Tibial artery (tissue), 4 donors: Measurements from ENCODE around the gene ZRANB1.

ENCODE experiments used
- DNase-seq, 2 donors: peaks; one replicate each; pipeline ENCODE4 v3.0.0-alpha.2; 2019
- H3K27ac ChIP-seq, 2 donors: fragments of 200-600 bp; sonication (generic) in 1 of 2; 1 replicate in 1 of 2; 2 replicates in 1 of 2; pipeline ENCODE4 v1.5.1; 2018 to 2019; ENCODE audit warnings: mild to moderate bottlenecking in 1 of 2
- H3K27me3 ChIP-seq, 2 donors: fragments of 200-600 bp; sonication (generic) in 1 of 2; one replicate each; pipeline versions ENCODE4 v1.5.1 to v1.6.0; 2016 to 2019
- H3K36me3 ChIP-seq, 3 donors: fragments of 200-600 bp; sonication (generic) in 2 of 3; one replicate each; pipeline ENCODE4 v1.5.1; 2016 to 2019; ENCODE audit warnings: mild to moderate bottlenecking in 2 of 3
- H3K4me1 ChIP-seq, 4 donors: fragments of 200-600 bp; sonication (generic) in 2 of 4; 1 replicate in 3 of 4; 2 replicates in 1 of 4; pipeline ENCODE4 v1.5.1; 2016 to 2019
- H3K4me3 ChIP-seq, 2 donors: fragments of 200-600 bp; sonication (generic) in 1 of 2; 1 replicate in 1 of 2; 2 replicates in 1 of 2; pipeline ENCODE4 v1.5.1; 2018 to 2019; ENCODE audit warnings: mild to moderate bottlenecking in 2 of 2
- H3K9me3 ChIP-seq, 3 donors: fragments of 200-600 bp; sonication (generic) in 1 of 3; one replicate each; pipeline ENCODE4 v1.5.1; 2016 to 2019
- CTCF ChIP-seq, 2 experiments: fragments of 200-600 bp in 1 of 2; fragments of 450-650 bp in 1 of 2; IDR thresholded peaks; one replicate each; pipeline ENCODE4 v1.5.1; 2017 to 2019; ENCODE audit warnings: antibody characterized with exemption in 2 of 2, mild to moderate bottlenecking in 1 of 2, moderate library complexity in 1 of 2
- intact Hi-C: fragments of 100-400 bp; cut with DNase I; formaldehyde crosslinking; loops from one replicate; pipeline ENCODE4 v1.15.0; 2023; ENCODE audit warnings: low total_unique reads

Gene ZRANB1

GRCh38 chr10:124902462-124902861 lies 39.5 kb upstream of the ZRANB1 start:
- no peak overlapping the region for H3K4me3 ChIP-seq
- no peak for DNase-seq
- no peak for TF ChIP-seq CTCF (IDR thresholded peaks at IDR 0.05)
- H3K27ac ChIP-seq: no peak overlapping the region
- H3K9me3 ChIP-seq: no peaks in the 10 kb centered on the region
- H3K4me1 ChIP-seq: peaks cover 0 to 14% (median 0%) of the 10 kb centered on the region in 4 donors
- no peaks in the 10 kb centered on the region for H3K27me3 ChIP-seq
- intact Hi-C loops: no loop called here
- no peaks in the 10 kb centered on the region for H3K36me3 ChIP-seq

GRCh38 chr10:124903111-124903510 lies 38.8 kb upstream of the ZRANB1 start:
- Histone ChIP-seq H3K9me3 (no peaks in the 10 kb centered on the region), H3K4me1 (peaks cover 0 to 14% (median 0%) of the 10 kb centered on the region in 4 donors), H3K36me3 (no peaks in the 10 kb centered on the region), H3K27me3 (no peaks in the 10 kb centered on the region), H3K27ac (no peak overlapping the region), H3K4me3 (no peak overlapping the region)
- intact Hi-C loops: no loop called here
- no peak for DNase-seq
- TF ChIP-seq CTCF (IDR thresholded peaks at IDR 0.05): no peak

- no peak for DNase-seq
- H3K27ac ChIP-seq: no peak overlapping the region
- no peaks in the 10 kb centered on the region for H3K36me3 ChIP-seq
- peaks cover 0 to 14% (median 0%) of the 10 kb centered on the region in 4 donors for H3K4me1 ChIP-seq
- no peaks in the 10 kb centered on the region for H3K27me3 ChIP-seq
- no peak overlapping the region for H3K4me3 ChIP-seq
- intact Hi-C loops: no loop called here
- H3K9me3 ChIP-seq: no peaks in the 10 kb centered on the region
- no peak for TF ChIP-seq CTCF (IDR thresholded peaks at IDR 0.05)
These were observed 37.1 kb upstream of the ZRANB1 start for GRCh38 chr10:124904796-124905195.

GRCh38 chr10:124906551-124907001 lies 35.3 kb upstream of the ZRANB1 start:
- Histone ChIP-seq H3K27me3 (no peaks in the 10 kb centered on the region), H3K4me1 (peaks cover 0 to 26% (median 5%) of the 10 kb centered on the region in 4 donors), H3K27ac (no peak overlapping the region), H3K36me3 (no peaks in the 10 kb centered on the region), H3K4me3 (no peak overlapping the region), H3K9me3 (no peaks in the 10 kb centered on the region)
- DNase-seq: peak; percentile 30 to 82
- TF ChIP-seq CTCF (IDR thresholded peaks at IDR 0.05): no peak
- intact Hi-C loops: no loop called here

GRCh38 chr10:124909563-124909962 lies 32.4 kb upstream of the ZRANB1 start:
- intact Hi-C loops: no loop called here
- peaks cover 0 to 36% (median 11%) of the 10 kb centered on the region in 4 donors for H3K4me1 ChIP-seq

More at GRCh38 chr10:124909563-124909962, 32.4 kb upstream of the ZRANB1 start:
- no peaks in the 10 kb centered on the region for H3K36me3 ChIP-seq
- no peaks in the 10 kb centered on the region for H3K9me3 ChIP-seq
- TF ChIP-seq CTCF (IDR thresholded peaks at IDR 0.05): no peak
- no peak overlapping the region for H3K27ac ChIP-seq
- H3K4me3 ChIP-seq: no peak overlapping the region
- H3K27me3 ChIP-seq: no peaks in the 10 kb centered on the region
- no peak for DNase-seq
